Heart left ventricle (tissue), 13 donors: ENCODE measurements around the gene PTPMT1.

Experiments used
- CTCF ChIP-seq, 12 donors: fragments of 200-600 bp; sonication (generic) in 4 of 12; IDR thresholded peaks; one replicate each; pipeline versions ENCODE4 v1.5.0 to v1.8.0; 2018 to 2022; ENCODE audit warnings: antibody characterized with exemption in 12 of 12, mild to moderate bottlenecking in 5 of 12
- POLR2A ChIP-seq, 2 donors: fragments of 450-650 bp; IDR thresholded peaks; one replicate each; pipeline ENCODE4 v1.6.1; 2017; ENCODE audit warnings: antibody characterized with exemption in 2 of 2, mild to moderate bottlenecking in 2 of 2, moderate library complexity in 2 of 2
- donor health status: ischemic (EF 13 %, LVEDD 7.1; RV severe dilation, severe dysfunction).
- donor health status: DM: no; HTN: yes; CAD: no.
- donor health status: DM: no; HTN: no; CAD: no.
- donor health status: ischemic (EF 25% LVEDD 6.9; RV normal size, moderate dysfunction).
- donor health status: ischemic (EF 25% LVEDD 5.7; RV mildly dilated, moderate dysfunction).
- donor health status: ischemic (EF 35%, LVEDD 5.7; RV mildly dilated, moderate dysfunction).
- donor health status: nonischemic (EF 11% LVEDD 7.7; RV severe dilation, severe dysfunction).
- donor health status: DM: yes; HTN: yes; CAD: no.
- donor health status: PGD.
- donor health status: ischemic (EF 29% LVEDD 5.4; RV normal size, mild dysfunction).
- donor health status: nonischemic (EF 23%, LVEDD 6.1; RV moderate dilation, normal function).

GRCh38 chr11:47616726-47617416, 51.5 kb downstream of the PTPMT1 start:
- no peak for TF ChIP-seq POLR2A (IDR thresholded peaks at IDR 0.05)
- peak; percentile 19 to 85 (median 70) for TF ChIP-seq CTCF (IDR thresholded peaks at IDR 0.05)
